ENCODE data around the gene NEB. TPM values are rescaled to one million over a fixed set of nuclear protein-coding genes. Genes with fewer than 3 reads are reported as not detected.

NEB gene
- total RNA-seq, 3 donors from 2014 or later, result 2.0 to 2.8 (median 2.6) TPM

DNA sequence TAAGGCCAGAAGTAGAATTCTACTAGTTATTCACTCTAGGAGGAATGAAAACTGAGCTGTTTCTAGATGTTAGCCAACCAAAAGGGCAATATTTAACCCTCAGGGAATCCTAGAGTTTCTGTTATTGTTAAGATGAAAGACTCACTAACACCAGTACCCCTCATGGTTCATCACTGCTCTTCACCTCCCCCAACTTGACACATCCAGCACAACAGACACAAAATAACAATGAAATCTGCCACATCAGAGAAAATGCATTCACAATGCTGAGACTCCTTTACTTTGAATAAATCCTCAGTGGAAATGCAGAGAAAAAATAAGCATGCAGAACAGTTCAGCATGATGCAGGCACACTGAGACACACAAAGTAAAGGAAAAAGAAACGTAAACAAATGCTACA is 213.3 kb downstream of the NEB start:
- intact Hi-C loops (cut with DNase I; ENCODE audit: low total_unique reads), result no loop called here
- Histone ChIP-seq H3K27me3 (no peaks in the 10 kb centered on the region), H3K4me1 (no peaks in the 10 kb centered on the region), H3K36me3 (no peaks in the 10 kb centered on the region), H3K4me3 (no peak overlapping the region), H3K27ac (no peak overlapping the region), H3K9me3 (no peaks in the 10 kb centered on the region)
- no peak for DNase-seq (ENCODE audit: low spot score in 2 of 2)
- TF ChIP-seq POLR2A (IDR thresholded peaks at IDR 0.05), result no peak
- TF ChIP-seq POLR2AphosphoS5 (IDR thresholded peaks at IDR 0.05), result no peak
- TF ChIP-seq, protein P1, sequence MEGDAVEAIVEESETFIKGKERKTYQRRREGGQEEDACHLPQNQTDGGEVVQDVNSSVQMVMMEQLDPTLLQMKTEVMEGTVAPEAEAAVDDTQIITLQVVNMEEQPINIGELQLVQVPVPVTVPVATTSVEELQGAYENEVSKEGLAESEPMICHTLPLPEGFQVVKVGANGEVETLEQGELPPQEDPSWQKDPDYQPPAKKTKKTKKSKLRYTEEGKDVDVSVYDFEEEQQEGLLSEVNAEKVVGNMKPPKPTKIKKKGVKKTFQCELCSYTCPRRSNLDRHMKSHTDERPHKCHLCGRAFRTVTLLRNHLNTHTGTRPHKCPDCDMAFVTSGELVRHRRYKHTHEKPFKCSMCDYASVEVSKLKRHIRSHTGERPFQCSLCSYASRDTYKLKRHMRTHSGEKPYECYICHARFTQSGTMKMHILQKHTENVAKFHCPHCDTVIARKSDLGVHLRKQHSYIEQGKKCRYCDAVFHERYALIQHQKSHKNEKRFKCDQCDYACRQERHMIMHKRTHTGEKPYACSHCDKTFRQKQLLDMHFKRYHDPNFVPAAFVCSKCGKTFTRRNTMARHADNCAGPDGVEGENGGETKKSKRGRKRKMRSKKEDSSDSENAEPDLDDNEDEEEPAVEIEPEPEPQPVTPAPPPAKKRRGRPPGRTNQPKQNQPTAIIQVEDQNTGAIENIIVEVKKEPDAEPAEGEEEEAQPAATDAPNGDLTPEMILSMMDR (IDR thresholded peaks at IDR 0.05), result no peak

GRCh38 chr2:151518802-151519201 is 215.5 kb downstream of the NEB start:
- H3K27me3 ChIP-seq, result no peaks in the 10 kb centered on the region
- no peaks in the 10 kb centered on the region for H3K4me1 ChIP-seq
- H3K36me3 ChIP-seq, result no peaks in the 10 kb centered on the region
- no peak overlapping the region for H3K4me3 ChIP-seq
- H3K9me3 ChIP-seq, result no peaks in the 10 kb centered on the region
- intact Hi-C loops (cut with DNase I; ENCODE audit: low total_unique reads), result no loop called here
- DNase-seq (ENCODE audit: low spot score in 2 of 2), result no peak
- TF ChIP-seq POLR2A (IDR thresholded peaks at IDR 0.05) (no peak), POLR2AphosphoS5 (IDR thresholded peaks at IDR 0.05) (no peak)
- TF ChIP-seq, protein P1 (IDR thresholded peaks at IDR 0.05), result no peak
- H3K27ac ChIP-seq, result no peak overlapping the region

DNA sequence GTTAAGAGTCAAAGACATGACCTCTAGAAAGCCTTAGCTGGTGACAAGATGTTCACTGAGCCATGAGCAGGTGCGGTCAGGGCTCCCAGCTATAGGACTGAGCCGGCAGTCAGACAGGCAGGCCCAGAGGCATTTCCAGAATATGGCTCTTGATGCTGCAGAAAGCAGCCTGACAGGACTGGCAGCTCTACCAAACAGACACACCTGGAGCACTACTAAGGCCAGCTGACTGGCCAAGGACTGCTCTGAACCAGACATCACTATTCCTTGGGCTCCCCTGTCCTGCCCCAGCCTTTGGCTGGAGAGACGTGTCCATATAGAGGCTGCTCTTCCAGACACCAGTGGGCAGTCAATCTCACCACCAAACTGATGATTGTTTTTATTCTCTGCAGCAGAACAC is 225.8 kb downstream of the NEB start:
- no peak for DNase-seq (ENCODE audit: low spot score in 2 of 2)
- no peak for TF ChIP-seq POLR2A (IDR thresholded peaks at IDR 0.05)
- TF ChIP-seq POLR2AphosphoS5 (IDR thresholded peaks at IDR 0.05), result no peak
- TF ChIP-seq, protein P1 (IDR thresholded peaks at IDR 0.05), result no peak
- Histone ChIP-seq H3K9me3 (no peaks in the 10 kb centered on the region), H3K4me3 (no peak overlapping the region), H3K36me3 (no peaks in the 10 kb centered on the region), H3K4me1 (no peaks in the 10 kb centered on the region), H3K27me3 (no peaks in the 10 kb centered on the region), H3K27ac (no peak overlapping the region)
- intact Hi-C loops (cut with DNase I; ENCODE audit: low total_unique reads), result no loop called here

DNA sequence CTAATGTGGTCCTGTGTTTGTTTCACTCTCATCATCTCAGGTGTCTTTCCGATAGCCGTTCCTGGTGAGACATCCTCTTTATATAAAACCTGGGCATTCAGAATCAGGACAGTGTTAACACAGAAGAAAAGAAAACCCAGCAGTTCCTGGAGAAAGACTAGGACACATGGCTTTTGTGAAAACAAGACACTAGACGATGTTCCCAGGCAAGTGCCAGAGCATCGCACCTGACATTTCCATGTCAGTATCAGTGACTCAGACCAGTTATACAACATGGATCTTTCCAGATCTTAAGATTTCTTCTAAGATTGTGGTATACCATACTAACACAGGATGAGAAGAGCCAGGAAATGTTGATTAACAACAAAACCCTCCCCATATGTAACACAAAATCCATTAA is 228.1 kb downstream of the NEB start:
- no peaks in the 10 kb centered on the region for H3K36me3 ChIP-seq
- H3K4me3 ChIP-seq, result no peak overlapping the region
- TF ChIP-seq POLR2A (IDR thresholded peaks at IDR 0.05), result no peak
- TF ChIP-seq, protein P1 (IDR thresholded peaks at IDR 0.05), result no peak
- TF ChIP-seq POLR2AphosphoS5 (IDR thresholded peaks at IDR 0.05), result no peak
- H3K27ac ChIP-seq, result no peak overlapping the region
- no peaks in the 10 kb centered on the region for H3K9me3 ChIP-seq
- no peaks in the 10 kb centered on the region for H3K27me3 ChIP-seq
- H3K4me1 ChIP-seq, result no peaks in the 10 kb centered on the region
- intact Hi-C loops (cut with DNase I; ENCODE audit: low total_unique reads), result no loop called here
- no peak for DNase-seq (ENCODE audit: low spot score in 2 of 2)

- no peaks in the 10 kb centered on the region for H3K9me3 ChIP-seq
- no peak overlapping the region for H3K27ac ChIP-seq
- no peak for DNase-seq (ENCODE audit: low spot score in 2 of 2)
- no peaks in the 10 kb centered on the region for H3K27me3 ChIP-seq
- H3K4me3 ChIP-seq, result no peak overlapping the region
- TF ChIP-seq, protein P1 (IDR thresholded peaks at IDR 0.05), result no peak
- no peak for TF ChIP-seq POLR2A (IDR thresholded peaks at IDR 0.05)
- H3K36me3 ChIP-seq, result no peaks in the 10 kb centered on the region
- no peaks in the 10 kb centered on the region for H3K4me1 ChIP-seq
- intact Hi-C loops (cut with DNase I; ENCODE audit: low total_unique reads), result no loop called here
Measured at GRCh38 chr2:151498178-151498577, 236.1 kb downstream of the NEB start.
